GM23248 (cell line): ENCODE data around the gene KCNA10. TPM values are rescaled to one million over a fixed set of nuclear protein-coding genes. Genes with fewer than 3 reads are reported as not detected.

Source experiments
- DNase-seq: peaks from one replicate; pipeline ENCODE4 v3.0.0-alpha.2; 2015
- H2AFZ ChIP-seq: fragments of 200-600 bp; sonication (generic); 2 replicates; pipeline ENCODE4 v1.6.1; 2016; ENCODE audit warnings: antibody characterized with exemption
- H3F3A ChIP-seq: fragments of 200-600 bp; sonication (generic); 2 replicates; pipeline ENCODE4 v1.6.1; 2016; ENCODE audit warnings: mild to moderate bottlenecking, antibody characterized with exemption, mixed run types; ENCODE audit not compliant: insufficient read depth
- H3K27ac ChIP-seq: fragments of 200-600 bp; sonication (generic); 2 replicates; pipeline ENCODE4 v1.5.1; 2016; ENCODE audit warnings: mild to moderate bottlenecking
- H3K27me3 ChIP-seq: fragments of 200-600 bp; sonication (generic); replicated peaks from 2 replicates; pipeline ENCODE4 v1.6.1; 2016; ENCODE audit warnings: mild to moderate bottlenecking; ENCODE audit not compliant: insufficient read depth
- H3K36me3 ChIP-seq: fragments of 200-600 bp; sonication (generic); 2 replicates; pipeline ENCODE4 v1.6.1; 2016; ENCODE audit warnings: low read depth, mild to moderate bottlenecking
- H3K4me1 ChIP-seq: fragments of 200-600 bp; sonication (generic); 2 replicates; pipeline ENCODE4 v1.6.1; 2016; ENCODE audit warnings: mild to moderate bottlenecking; ENCODE audit not compliant: insufficient read depth
- H3K4me2 ChIP-seq: fragments of 200-600 bp; sonication (generic); one replicate; pipeline ENCODE4 v1.6.1; 2016; ENCODE audit warnings: mild to moderate bottlenecking; ENCODE audit not compliant: unreplicated experiment
- H3K4me3 ChIP-seq: fragments of 200-600 bp; sonication (generic); 2 replicates; pipeline ENCODE4 v1.5.1; 2016; ENCODE audit warnings: mild to moderate bottlenecking
- H3K79me2 ChIP-seq: fragments of 200-600 bp; sonication (generic); 2 replicates; pipeline ENCODE4 v1.6.1; 2016; ENCODE audit warnings: mild to moderate bottlenecking; ENCODE audit not compliant: insufficient read depth
- H3K9ac ChIP-seq: fragments of 200-600 bp; sonication (generic); 2 replicates; pipeline ENCODE4 v1.6.1; 2016; ENCODE audit warnings: mild to moderate bottlenecking
- H3K9me2 ChIP-seq: fragments of 200-600 bp; sonication (generic); 2 replicates; pipeline ENCODE4 v1.6.1; 2016; ENCODE audit warnings: mixed run types, mild to moderate bottlenecking, moderate library complexity; ENCODE audit not compliant: insufficient read depth
- H3K9me3 ChIP-seq: fragments of 200-600 bp; sonication (generic); one replicate; pipeline ENCODE4 v1.6.1; 2017; ENCODE audit warnings: low read depth
- H4K20me1 ChIP-seq: fragments of 200-600 bp; sonication (generic); 2 replicates; pipeline ENCODE4 v1.6.0; 2016; ENCODE audit not compliant: insufficient read depth
- EZH2 ChIP-seq: fragments of 200-600 bp; sonication (generic); IDR thresholded peaks from 2 replicates; pipeline ENCODE4 v1.6.1; 2018; ENCODE audit warnings: antibody characterized with exemption, mild to moderate bottlenecking; ENCODE audit not compliant: insufficient read depth, poor library complexity, severe bottlenecking
- EZH2phosphoT487 ChIP-seq: fragments of 200-600 bp; sonication (generic); IDR thresholded peaks from 2 replicates; pipeline ENCODE4 v1.6.1; 2018; ENCODE audit warnings: antibody characterized with exemption, moderate library complexity, mild to moderate bottlenecking, low read depth; ENCODE audit not compliant: insufficient read depth
- WGBS, 2 experiments: methylation state at CpG; one replicate each; pipeline ENCODE4 v1.1.6; 2015 to 2017; ENCODE audit warnings: low lambda C conversion rate in 2 of 2, low coverage in 1 of 2; ENCODE audit errors: missing lambda C conversion rate in 2 of 2; 5-methylcytosine and 5-hydroxymethylcytosine counted together
- in situ Hi-C: fragments of 300-500 bp; cut with MboI; formaldehyde crosslinking; loops from 2 replicates; pipeline ENCODE4 v1.15.0; 2020
- polyA plus RNA-seq: library from polyadenylated mRNA; unstranded; fragments of >200 nt; fragmentation: Nextera tagmentation; extraction: Ambion mirVana; gene quantifications from 2 replicates; pipeline ENCODE4 v1.2.1, GENCODE V29; 2016
- total RNA-seq: library from RNA; depleted of rRNA; stranded (reverse); fragments of >200 nt; shearing (Covaris generic); gene quantifications from 2 replicates; pipeline ENCODE4 v1.2.3, GENCODE V29; 2014

KCNA10 gene
- total and polyA plus RNA-seq, 2 experiments from 2014 or later: not detected

GRCh38 chr1:110492573-110492972 is 26.4 kb downstream of the KCNA10 start:
- no peak overlapping the region for H2AFZ ChIP-seq
- in situ Hi-C loops: loop anchor here (10.0 kb wide), 1 partner anchor 288 kb away; no protein-coding TSS in a partner anchor
- no peak overlapping the region for H3K4me3 ChIP-seq
- no peaks in the 10 kb centered on the region for H3K79me2 ChIP-seq
- H3K27me3 ChIP-seq: no peaks in the 10 kb centered on the region
- no peak overlapping the region for H3K27ac ChIP-seq
- no peaks in the 10 kb centered on the region for H3K4me1 ChIP-seq
- H3K9me3 ChIP-seq: no peaks in the 10 kb centered on the region
- H3K9me2 ChIP-seq: no peaks in the 10 kb centered on the region
- no peak overlapping the region for H3K9ac ChIP-seq
- H3K4me2 ChIP-seq: no peak overlapping the region
- 76 to 79% methylated on average over 7 of the region's 7 CpGs for WGBS, 2 experiments
- H3F3A ChIP-seq: no peaks in the 10 kb centered on the region
- H4K20me1 ChIP-seq: no peaks in the 10 kb centered on the region
- no peaks in the 10 kb centered on the region for H3K36me3 ChIP-seq
- DNase-seq: no peak
- no peak for TF ChIP-seq EZH2phosphoT487
- TF ChIP-seq EZH2: no peak

GRCh38 chr1:110490791-110491451 is 28.1 kb downstream of the KCNA10 start:
- H3K9me3 ChIP-seq: no peaks in the 10 kb centered on the region
- H3F3A ChIP-seq: no peaks in the 10 kb centered on the region
- H3K36me3 ChIP-seq: no peaks in the 10 kb centered on the region
- H3K79me2 ChIP-seq: no peaks in the 10 kb centered on the region
- no peak overlapping the region for H3K9ac ChIP-seq
- no peaks in the 10 kb centered on the region for H3K27me3 ChIP-seq
- no peaks in the 10 kb centered on the region for H4K20me1 ChIP-seq
- no peak for TF ChIP-seq EZH2phosphoT487
- TF ChIP-seq EZH2: no peak
- 62 to 72% methylated on average over 11 of the region's 11 CpGs for WGBS, 2 experiments
- DNase-seq: no peak
- no peak overlapping the region for H3K4me3 ChIP-seq
- H3K4me1 ChIP-seq: no peaks in the 10 kb centered on the region
- no peak overlapping the region for H3K27ac ChIP-seq
- H2AFZ ChIP-seq: no peak overlapping the region
- in situ Hi-C loops: loop anchor here (10.0 kb wide), 1 partner anchor 286 kb away; no protein-coding TSS in a partner anchor
- no peaks in the 10 kb centered on the region for H3K9me2 ChIP-seq
- no peak overlapping the region for H3K4me2 ChIP-seq

GRCh38 chr1:110489973-110490542 is 28.9 kb downstream of the KCNA10 start:
- Histone ChIP-seq H3K27me3 (no peaks in the 10 kb centered on the region), H3K9me2 (no peaks in the 10 kb centered on the region), H3K4me3 (no peak overlapping the region), H3K9me3 (no peaks in the 10 kb centered on the region), H3F3A (no peaks in the 10 kb centered on the region), H3K9ac (no peak overlapping the region), H3K27ac (no peak overlapping the region), H2AFZ (no peak overlapping the region), H3K79me2 (no peaks in the 10 kb centered on the region), H3K4me1 (no peaks in the 10 kb centered on the region), H4K20me1 (no peaks in the 10 kb centered on the region), H3K4me2 (no peak overlapping the region), H3K36me3 (no peaks in the 10 kb centered on the region)
- in situ Hi-C loops: loop anchor here (10.0 kb wide), 1 partner anchor 285 kb away; no protein-coding TSS in a partner anchor
- DNase-seq: no peak
- TF ChIP-seq EZH2 (no peak), EZH2phosphoT487 (no peak)
- WGBS, 2 experiments: 85 to 86% methylated on average over 14 of the region's 14 CpGs

- no peak for DNase-seq
- no peak overlapping the region for H3K9ac ChIP-seq
- H3K4me3 ChIP-seq: no peak overlapping the region
- TF ChIP-seq EZH2 (no peak), EZH2phosphoT487 (no peak)
- H3K36me3 ChIP-seq: no peaks in the 10 kb centered on the region
- no peak overlapping the region for H3K4me2 ChIP-seq
- 91 to 93% methylated on average over 12 to 15 of the region's 15 CpGs for WGBS, 2 experiments
- H3K79me2 ChIP-seq: no peaks in the 10 kb centered on the region
- no peaks in the 10 kb centered on the region for H4K20me1 ChIP-seq
- no peaks in the 10 kb centered on the region for H3K9me3 ChIP-seq
- in situ Hi-C loops: no loop called here
- H2AFZ ChIP-seq: no peak overlapping the region
- no peak overlapping the region for H3K27ac ChIP-seq
- no peaks in the 10 kb centered on the region for H3K27me3 ChIP-seq
- H3K4me1 ChIP-seq: no peaks in the 10 kb centered on the region
- H3F3A ChIP-seq: no peaks in the 10 kb centered on the region
- no peaks in the 10 kb centered on the region for H3K9me2 ChIP-seq
Observed at GRCh38 chr1:110489406-110489805, 29.6 kb downstream of the KCNA10 start.
